T47D (cell line): ENCODE data around the gene HS6ST3.

Experiments used
- DNase-seq, 2 experiments: peaks; one replicate each; pipeline versions ENCODE4 v3.0.0 to v3.0.0-alpha.2; 2011 to 2012; ENCODE audit warnings: low read depth in 1 of 2, low spot score in 1 of 2
- JUND ChIP-seq: IDR thresholded peaks from 2 replicates; pipeline ENCODE4 v1.6.1; 2012; ENCODE audit warnings: low read depth
- in situ Hi-C: cut with HindIII; loops from 2 replicates; pipeline ENCODE4 v1.10.0; 2016; ENCODE audit warnings: low sequenced_read_pairs, low pct_unique_long_range_greater_than_20kb

HS6ST3 gene

GRCh38 chr13:96308568-96308967 lies 218.7 kb downstream of the HS6ST3 start:
- in situ Hi-C loops: no loop called here
- TF ChIP-seq JUND: no peak
- no peak for DNase-seq

DNA sequence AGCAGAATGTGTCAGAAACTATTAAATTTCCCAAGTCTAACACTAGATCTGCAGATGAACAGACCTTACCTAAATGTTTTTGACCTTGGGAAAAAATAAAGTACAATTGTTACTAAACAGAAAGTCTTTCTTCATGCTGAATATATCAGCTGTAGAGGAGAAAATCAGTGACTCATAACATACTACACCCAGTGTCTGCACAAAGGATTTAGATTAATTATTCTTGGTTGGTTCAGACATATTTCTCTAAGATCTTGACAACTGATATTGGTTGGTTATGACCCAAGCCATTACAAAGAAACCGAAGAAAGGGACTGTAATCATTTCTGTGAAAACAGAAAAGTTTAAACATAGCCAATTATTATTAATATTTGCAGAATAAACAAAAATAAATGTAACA lies 225.1 kb downstream of the HS6ST3 start:
- in situ Hi-C loops: no loop called here
- DNase-seq: no peak
- TF ChIP-seq JUND: no peak

- DNase-seq: no peak
- TF ChIP-seq JUND: no peak
- in situ Hi-C loops: no loop called here
These were observed 248.1 kb downstream of the HS6ST3 start for GRCh38 chr13:96338030-96338429.

DNA sequence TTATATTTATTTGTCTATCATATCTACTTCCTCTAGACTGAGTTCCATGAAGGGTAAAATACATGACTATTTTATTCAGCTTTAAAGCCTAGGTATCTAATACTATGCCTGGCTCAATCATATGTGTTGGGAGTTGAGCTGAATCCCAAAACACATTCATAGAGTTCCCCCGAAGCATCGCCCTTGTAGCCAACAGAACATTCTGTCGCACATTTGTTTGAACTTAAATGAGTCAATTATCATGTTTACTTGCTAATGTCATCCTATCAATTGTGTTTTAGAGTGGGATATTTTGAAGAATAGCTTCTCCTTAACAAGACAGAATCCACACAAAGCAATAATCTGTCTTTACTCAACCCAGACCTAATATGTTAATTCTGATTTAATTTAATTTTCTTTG lies 252.4 kb downstream of the HS6ST3 start:
- no peak for TF ChIP-seq JUND
- in situ Hi-C loops: no loop called here
- no peak for DNase-seq

DNA sequence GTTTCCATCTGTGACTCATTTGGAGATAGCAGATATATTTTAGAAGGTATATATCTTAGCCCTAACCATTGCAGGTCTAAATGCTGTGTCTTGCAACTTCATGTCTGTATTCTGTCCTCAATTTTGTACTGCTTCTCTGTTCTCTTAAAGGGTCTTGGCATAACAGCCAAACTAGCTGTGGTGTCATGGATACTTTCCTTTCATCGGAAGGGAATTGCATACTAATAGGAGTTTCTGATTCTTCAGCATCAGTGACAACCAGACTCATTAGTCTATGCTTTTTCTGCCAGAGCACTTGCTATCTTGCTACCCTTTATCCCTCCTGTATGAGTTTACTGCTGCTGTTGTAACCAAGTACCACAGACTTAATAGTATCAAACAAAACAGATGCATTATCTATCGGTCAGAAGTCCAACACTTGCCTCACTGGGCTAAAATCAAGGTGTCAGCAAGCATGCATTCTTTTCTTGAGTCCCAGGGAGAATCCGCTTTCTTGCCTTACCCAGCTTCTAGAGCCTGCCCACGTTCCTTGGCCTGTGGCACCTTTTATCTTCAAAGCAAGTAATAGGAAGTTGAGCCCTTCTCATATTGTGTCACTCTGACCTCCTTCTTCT lies 253.1 kb downstream of the HS6ST3 start:
- in situ Hi-C loops: no loop called here
- no peak for TF ChIP-seq JUND
- no peak for DNase-seq

DNA sequence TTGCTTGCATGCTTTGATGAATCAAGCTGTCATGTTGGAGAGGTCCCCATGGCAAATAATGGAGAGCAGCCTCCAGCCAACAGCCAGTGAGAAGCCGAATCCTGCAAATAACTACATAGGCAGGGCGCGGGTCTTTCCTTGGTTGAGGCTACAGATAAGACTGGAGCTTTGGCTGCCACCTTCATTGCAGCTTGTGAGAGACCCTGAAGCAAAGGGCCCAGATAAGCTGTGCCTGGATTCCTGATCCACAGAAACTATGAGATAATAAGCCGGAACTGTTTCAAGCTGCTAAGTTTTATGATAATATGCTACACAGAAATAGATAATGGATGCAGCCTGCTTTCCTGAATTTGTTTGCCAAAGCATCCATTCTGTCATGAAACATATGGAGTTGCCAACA lies 257.0 kb downstream of the HS6ST3 start:
- no peak for DNase-seq
- no peak for TF ChIP-seq JUND
- in situ Hi-C loops: no loop called here

DNA sequence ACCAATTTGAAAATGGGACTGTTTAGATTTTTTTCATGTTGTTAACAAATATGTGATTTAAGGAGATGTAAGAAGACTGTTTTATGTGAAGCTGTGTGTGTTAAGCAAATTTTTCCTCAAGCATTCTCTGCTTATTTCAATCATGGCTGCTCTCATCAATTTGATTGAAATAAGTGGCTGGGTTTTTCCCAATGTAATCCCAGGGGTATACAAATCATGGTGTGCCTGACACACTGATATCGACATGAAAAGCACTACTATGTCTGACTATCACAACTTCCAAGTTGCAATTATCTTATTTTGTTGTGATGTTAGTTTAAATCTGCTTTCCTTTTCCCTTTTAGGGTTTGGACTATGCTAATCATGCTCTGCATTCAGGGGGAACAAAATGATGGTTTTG lies 283.7 kb downstream of the HS6ST3 start:
- no peak for TF ChIP-seq JUND
- no peak for DNase-seq
- in situ Hi-C loops: no loop called here

DNA sequence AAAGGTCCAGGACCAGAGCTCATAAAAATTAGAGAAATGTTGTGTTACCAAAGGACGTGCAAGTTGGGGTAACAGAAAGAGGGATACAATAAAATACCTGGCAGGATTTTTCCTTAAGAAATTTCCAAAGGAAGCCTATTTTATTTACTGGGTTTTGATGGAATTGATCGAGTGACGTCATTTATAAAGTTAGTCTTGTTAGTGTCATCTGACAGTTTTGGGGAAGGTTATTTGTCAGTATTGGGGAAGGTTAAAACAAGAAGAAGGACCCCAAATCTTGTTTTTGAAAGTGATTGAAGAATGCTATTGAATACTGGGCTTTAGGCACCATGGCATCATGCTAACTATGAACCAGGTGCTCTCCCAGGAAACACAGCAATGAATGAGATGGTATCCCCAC lies 287.9 kb downstream of the HS6ST3 start:
- in situ Hi-C loops: no loop called here
- DNase-seq: no peak
- TF ChIP-seq JUND: no peak

DNA sequence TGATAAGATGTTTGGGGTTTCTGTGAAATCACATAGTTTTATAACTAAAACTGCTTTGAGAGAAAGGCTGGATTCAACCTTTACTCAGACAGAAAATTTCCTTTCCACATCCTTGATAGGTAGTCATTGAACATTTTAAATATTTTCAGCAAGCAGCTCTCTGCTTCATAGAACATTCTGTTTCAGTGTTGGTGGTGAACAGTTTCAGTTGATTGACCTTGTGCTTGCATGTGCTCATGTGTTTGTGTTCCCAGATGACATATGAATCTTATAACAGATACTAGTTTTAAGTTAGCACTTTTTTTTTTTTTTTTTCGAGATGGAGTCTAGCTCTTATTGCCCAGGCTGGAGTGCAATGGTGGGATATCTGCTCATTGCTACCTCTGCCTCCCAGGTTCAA lies 290.1 kb downstream of the HS6ST3 start:
- in situ Hi-C loops: no loop called here
- TF ChIP-seq JUND: no peak
- no peak for DNase-seq

GRCh38 chr13:96381681-96382080 lies 291.8 kb downstream of the HS6ST3 start:
- no peak for DNase-seq
- in situ Hi-C loops: no loop called here
- no peak for TF ChIP-seq JUND

GRCh38 chr13:96388598-96388997 lies 298.7 kb downstream of the HS6ST3 start:
- TF ChIP-seq JUND: no peak
- DNase-seq: no peak
- in situ Hi-C loops: no loop called here

DNA sequence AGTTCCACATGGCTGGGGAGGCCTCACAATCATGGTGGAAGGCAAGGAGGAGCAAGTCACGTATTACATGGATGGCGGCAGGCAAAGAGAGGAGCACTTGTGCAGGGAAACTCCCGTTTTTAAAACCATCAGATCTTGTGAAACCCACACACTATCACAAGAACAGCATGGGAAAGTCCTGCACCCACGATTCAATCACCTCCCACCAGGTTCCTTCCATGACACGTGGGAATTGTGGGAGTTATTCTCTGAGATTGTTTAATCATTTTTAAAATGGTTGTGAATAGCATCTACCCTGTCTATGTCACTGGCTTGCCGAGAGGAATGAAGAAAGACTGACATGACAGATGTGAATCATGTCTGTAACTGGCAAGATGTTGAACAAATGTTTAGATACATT lies 301.7 kb downstream of the HS6ST3 start:
- in situ Hi-C loops: no loop called here
- TF ChIP-seq JUND: no peak

DNA sequence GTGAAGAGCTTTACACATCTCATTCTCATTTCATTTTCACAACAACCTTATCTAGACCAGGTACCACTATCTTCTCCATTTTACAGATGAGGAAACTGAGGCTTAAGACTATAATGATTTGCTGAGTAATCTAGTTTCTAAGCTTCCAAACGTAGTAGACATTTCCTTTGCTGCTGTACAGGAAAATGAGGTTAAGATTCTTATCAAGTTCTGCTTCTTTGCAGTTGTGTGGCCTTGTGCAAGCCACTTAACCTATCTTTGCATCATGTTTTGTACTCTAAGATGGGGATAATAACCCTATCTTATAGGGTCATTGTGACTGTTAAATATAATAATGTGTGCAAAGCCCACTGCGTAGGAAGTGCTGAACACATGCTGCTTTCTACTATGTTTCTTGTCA lies 307.9 kb downstream of the HS6ST3 start:
- in situ Hi-C loops: no loop called here

More for the DNA sequence above, 301.7 kb downstream of the HS6ST3 start:
- no peak for DNase-seq

GRCh38 chr13:96398486-96398885 lies 308.6 kb downstream of the HS6ST3 start:
- in situ Hi-C loops: no loop called here
- no peak for TF ChIP-seq JUND

More for the DNA sequence above, 307.9 kb downstream of the HS6ST3 start:
- no peak for DNase-seq
- TF ChIP-seq JUND: no peak

More at GRCh38 chr13:96398486-96398885, 308.6 kb downstream of the HS6ST3 start:
- no peak for DNase-seq
